GM18909 (cell line): ENCODE measurements around the gene TSPYL1.
"Not testable (repeated sequence)": the region's sequence is repeated elsewhere in the genome, so short reads cannot be mapped to it uniquely, and the experiment has no call there.

ENCODE experiments used
- ATAC-seq: cut with Tn5 transposase; IDR thresholded peaks from one replicate; pipeline ENCODE4 v1.9.1; 2021; ENCODE audit warnings: mild to moderate bottlenecking; ENCODE audit not compliant: unreplicated experiment, poor library complexity

The TSPYL1 gene

GRCh38 chr6:116279232-116280160 is at the start of gene TSPYL1:
TSS of gene TSPYL1 (minus strand) at chr6:116279930. CDS start at chr6:116279830, 100 bp downstream.
- ATAC-seq, result peak; percentile 98

DNA sequence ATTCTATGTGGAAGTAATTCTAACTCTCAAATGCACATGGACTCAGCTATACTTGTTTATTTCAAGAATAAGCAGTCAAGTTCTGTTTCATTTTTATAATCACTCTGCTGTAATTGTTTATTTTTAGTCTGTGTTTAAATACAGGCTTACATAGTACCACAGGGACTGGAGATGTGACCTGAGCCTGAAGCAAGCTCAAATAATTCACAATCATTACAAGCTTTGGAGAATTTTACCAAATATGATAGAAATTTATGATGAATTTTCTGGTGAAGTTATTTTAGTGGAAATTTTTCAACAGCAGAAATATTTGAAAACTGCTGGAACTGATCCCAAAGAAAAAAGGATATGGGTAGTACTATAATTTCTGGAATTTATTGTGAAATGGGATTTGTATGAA is 49.4 kb upstream of the TSPYL1 start:
- no peak for ATAC-seq

DNA sequence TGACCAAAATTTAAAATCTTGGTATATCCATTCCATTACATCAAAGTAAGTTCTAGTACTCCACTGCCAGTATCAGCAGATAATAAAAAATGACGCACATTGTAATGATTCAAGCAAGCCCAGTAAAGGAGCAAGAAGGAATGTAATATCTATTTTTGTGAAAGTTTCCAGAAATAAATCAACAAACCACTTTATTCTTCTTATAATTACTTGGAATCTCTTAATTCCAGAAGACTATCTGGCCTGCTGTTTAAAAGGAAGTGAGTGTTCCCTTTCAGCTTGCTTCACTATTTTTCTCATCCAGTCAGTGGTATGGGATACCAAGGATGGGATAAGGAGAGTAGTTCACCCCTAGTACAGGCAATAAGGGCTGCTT is 48.8 kb upstream of the TSPYL1 start:
- ATAC-seq, result no peak

GRCh38 chr6:116327803-116328527 is 48.2 kb upstream of the TSPYL1 start:
- ATAC-seq, result no peak

GRCh38 chr6:116326996-116327395 is 47.3 kb upstream of the TSPYL1 start:
- no peak for ATAC-seq

DNA sequence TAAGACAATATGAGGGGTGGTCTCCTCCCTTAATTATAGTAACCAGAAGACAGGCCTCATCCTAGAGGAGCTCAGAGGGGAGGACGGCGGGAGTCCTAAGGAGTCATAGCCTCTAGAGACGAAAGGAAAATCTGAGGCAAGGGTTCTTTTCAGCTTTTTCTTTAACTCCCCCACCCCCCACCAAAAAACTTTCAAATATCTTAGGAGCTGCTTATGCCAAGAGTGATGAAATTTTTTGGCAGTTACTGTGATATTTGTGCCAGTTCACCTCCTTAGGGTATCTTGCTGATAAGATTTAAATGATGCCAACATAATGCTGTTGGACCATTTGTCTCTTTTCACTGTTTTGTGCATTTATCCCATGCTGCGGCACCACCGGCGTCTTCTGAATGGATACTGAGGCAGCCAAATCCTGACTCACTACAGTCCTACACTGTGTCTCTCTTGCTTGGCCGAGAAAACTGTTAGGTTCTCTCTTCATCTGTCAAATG is 46.5 kb upstream of the TSPYL1 start:
- no peak for ATAC-seq

GRCh38 chr6:116325634-116326132 is 46.0 kb upstream of the TSPYL1 start:
- not testable (repeated sequence) for ATAC-seq

DNA sequence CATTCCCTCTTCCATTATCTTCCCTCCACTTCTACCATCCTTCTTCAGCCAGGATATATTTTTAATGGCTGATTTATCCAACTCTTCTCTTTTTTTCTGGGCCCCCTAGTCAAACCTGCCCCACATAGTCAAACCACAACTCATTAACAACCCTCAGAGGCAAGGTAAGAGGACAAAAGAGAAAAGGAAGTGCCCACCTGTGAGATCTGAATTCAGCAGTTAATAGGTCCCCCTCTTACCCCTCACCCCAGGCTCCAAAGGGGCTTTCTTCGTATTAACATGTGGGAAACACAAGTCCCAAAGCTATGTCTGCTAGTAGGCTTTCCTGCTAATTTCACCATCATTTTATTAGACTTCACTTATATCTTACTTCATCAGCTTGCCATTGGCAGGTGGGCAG is 44.1 kb upstream of the TSPYL1 start:
- no peak for ATAC-seq

- not testable (repeated sequence) for ATAC-seq
Measured at GRCh38 chr6:116321933-116322332, 42.2 kb upstream of the TSPYL1 start.

DNA sequence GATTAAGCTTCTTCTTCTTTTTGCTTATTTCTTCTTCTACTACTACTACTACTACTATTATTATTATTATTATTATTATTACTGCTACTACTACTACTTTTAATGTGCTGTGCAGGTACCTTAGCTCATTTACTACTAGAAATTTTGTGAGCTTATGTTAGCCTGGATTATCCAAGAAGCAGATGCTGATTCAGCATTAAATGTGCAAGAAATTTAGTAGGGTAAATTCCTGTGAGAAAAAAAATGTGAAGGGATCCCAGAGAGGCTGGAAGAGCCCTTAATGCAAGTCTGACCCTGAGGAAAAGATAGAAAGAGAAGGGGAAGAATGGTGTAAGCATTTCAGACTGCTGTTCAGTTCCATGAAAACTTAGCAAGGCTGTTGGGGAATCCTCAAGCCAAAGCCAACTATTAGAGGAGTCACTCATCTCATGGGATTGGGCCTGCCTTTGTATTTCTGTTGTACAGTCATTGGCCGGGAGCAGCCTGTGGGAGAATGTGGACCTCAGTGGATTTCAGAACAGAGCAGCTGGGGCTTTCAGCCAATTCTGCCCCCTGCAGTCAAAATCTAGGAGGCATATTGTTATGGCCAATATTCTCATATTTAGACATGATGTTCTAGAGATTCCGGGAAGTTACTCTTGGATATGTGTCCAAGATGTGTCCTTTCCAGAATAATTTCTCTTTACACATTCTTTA is 37.2 kb upstream of the TSPYL1 start:
- no peak for ATAC-seq

DNA sequence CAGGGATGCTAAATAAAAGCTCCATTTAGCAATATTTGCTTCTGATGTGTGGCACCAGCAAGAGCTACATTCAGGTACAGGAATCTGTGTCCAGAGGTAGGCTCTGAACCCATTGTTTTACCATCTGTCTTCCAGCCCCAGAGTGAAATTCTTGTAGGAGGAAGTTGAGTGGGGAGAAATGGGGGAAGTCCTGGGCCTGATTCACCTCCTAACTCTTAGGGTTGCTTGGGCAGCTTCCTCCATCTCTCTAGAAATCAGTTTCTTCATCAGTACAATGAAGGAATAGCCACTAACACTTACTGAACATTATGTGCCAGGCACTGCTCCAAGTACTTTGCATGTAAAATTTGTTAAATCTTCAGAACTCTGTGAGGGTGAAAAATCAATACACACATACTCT is 35.1 kb upstream of the TSPYL1 start:
- no peak for ATAC-seq

DNA sequence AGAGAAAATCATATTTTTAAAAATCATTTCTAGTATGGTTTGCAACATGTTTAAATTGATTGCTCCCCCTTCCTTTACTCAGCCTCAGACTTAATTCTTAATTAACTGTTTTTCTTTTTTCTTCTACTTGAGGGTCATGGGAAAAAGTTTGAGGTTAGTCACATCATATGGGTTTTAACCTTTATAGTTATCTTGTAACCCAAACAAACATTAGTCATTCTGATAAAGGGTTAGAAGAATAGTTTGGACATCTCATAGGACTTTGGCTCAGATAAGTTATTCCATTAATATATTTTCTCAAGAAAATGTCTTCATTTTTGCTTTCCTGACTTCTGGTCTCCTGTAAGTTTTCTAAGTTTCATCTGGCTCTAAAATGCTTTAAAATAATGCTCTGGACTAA is 34.5 kb upstream of the TSPYL1 start:
- no peak for ATAC-seq

DNA sequence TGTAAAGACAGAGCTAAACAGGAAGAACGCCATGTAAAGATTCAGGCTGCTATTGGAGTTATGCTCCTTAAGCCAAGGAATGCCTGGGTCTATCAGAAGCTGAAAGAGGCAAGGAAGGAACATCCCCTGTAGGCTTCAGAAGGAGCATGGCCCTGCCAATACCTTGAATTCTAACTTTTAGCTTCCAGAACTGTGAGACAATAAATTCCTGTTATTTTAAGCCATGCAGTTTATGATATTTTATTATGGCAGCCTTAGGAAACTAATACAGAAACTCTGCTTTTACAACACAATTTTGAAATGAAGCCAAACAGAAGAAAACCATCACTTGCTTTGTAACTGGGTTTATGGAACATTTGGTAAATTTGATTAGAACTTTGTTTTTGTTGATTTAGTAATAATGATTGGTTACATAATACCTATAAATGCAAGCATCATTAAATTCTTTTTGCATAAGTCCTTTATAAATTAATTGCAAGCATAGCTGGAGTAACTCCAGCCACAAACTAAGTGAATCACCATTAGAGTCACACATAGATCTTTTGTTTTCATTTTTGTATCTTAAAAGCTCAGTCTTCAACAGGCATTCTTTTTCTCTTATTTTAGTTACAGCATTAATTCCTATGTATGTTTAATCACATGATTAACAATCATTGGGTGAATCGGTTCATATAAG is 33.5 kb upstream of the TSPYL1 start:
- no peak for ATAC-seq

GRCh38 chr6:116309657-116310056 is 29.9 kb upstream of the TSPYL1 start:
- ATAC-seq, result no peak

GRCh38 chr6:116309001-116309400 is 29.3 kb upstream of the TSPYL1 start:
- ATAC-seq, result no peak

GRCh38 chr6:116307633-116308032 is 27.9 kb upstream of the TSPYL1 start:
- no peak for ATAC-seq

- ATAC-seq, result no peak
Measured at GRCh38 chr6:116307001-116307400, 27.3 kb upstream of the TSPYL1 start.

DNA sequence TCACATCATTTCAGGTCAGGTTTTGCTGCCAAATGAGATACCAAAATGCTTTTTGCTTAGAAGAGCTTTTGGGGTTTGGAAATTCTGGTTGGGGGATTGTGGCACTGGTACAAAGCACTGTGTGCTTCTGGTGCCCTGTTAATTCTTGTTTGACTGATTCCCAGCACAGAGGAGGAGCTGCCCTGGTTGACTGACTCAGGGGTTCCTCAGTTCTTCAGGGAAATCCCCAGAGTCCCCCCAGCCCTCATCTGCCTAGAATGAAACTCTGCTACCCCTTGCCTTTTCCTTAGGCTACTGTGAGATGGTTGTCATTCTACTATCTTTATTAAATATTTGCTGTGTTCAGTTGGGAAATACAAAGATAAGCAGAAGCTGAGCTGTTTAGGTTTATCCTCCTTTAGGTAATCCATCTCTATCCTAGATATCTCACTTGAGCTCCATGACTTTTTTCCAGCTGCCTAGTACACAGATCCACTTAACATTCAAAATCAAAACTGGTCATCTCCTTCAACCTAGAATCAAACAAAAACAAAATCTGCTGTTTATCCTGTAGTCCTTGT is 24.9 kb upstream of the TSPYL1 start:
- no peak for ATAC-seq

DNA sequence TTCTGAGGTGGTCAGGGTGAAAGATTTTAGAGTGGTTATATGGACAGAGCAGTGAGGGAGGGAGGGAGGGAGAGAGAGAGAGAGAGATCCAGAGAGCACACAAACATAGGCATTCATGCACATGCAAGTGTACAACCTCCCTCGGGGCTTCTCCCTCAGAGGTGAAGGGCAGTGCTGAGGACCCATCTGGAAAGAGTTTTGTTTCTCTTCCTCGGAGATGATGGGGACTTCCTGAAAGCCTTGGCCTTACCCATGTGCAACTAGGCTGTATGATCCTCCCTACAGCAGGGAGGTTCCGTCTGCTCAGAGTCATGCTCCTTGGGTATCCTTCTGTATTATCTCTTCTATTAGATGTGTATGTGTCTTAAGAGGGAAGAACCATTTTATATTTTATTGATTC is 21.4 kb upstream of the TSPYL1 start:
- no peak for ATAC-seq

- ATAC-seq, result no peak
Measured at GRCh38 chr6:116300566-116300965, 20.8 kb upstream of the TSPYL1 start.
